Stomach (tissue), 4 donors: ENCODE results near the gene BACH1.

Experiments
- EP300 ChIP-seq: sonication (generic); formaldehyde crosslinking; IDR thresholded peaks from one replicate; pipeline ENCODE4 v1.6.1; 2017; ENCODE audit warnings: antibody characterized with exemption
- TF ChIP-seq, protein P1 (sequence below), 7 experiments: fragments of 450-650 bp in 4 of 7; fragments of 200-600 bp in 3 of 7; sonication (generic) in 3 of 7; IDR thresholded peaks; one replicate each; pipeline ENCODE4 v1.5.1; 2016 to 2019; ENCODE audit warnings: antibody characterized with exemption in 7 of 7, control low read depth in 2 of 7, mild to moderate bottlenecking in 1 of 7

DNA sequence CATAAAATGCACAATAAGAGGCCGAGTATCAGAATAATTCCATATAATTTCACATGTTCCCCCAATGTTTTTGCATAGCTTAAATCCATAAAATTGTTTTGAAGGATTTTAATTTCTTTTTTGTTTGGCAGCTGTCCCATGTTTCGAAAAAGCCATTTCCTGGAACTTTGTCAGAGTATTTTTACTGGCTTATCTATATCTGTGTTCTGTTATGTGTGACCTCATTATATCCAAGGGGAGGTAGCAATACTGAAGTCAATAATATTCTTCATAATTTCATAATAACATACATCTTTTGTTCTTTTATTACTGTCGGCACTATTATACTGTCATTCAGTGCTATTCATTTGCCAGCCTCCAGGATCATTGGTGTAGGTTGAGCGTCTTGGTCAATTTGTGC lies 9.4 kb upstream of the BACH1 start:
- TF ChIP-seq, protein P1, sequence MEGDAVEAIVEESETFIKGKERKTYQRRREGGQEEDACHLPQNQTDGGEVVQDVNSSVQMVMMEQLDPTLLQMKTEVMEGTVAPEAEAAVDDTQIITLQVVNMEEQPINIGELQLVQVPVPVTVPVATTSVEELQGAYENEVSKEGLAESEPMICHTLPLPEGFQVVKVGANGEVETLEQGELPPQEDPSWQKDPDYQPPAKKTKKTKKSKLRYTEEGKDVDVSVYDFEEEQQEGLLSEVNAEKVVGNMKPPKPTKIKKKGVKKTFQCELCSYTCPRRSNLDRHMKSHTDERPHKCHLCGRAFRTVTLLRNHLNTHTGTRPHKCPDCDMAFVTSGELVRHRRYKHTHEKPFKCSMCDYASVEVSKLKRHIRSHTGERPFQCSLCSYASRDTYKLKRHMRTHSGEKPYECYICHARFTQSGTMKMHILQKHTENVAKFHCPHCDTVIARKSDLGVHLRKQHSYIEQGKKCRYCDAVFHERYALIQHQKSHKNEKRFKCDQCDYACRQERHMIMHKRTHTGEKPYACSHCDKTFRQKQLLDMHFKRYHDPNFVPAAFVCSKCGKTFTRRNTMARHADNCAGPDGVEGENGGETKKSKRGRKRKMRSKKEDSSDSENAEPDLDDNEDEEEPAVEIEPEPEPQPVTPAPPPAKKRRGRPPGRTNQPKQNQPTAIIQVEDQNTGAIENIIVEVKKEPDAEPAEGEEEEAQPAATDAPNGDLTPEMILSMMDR (IDR thresholded peaks at IDR 0.05), result no peak
- no peak for TF ChIP-seq EP300
